Karpas-422 (cell line): ENCODE measurements around the gene MAVS. TPM values are rescaled to one million over a fixed set of nuclear protein-coding genes. Genes with fewer than 3 reads are reported as not detected.
"Not testable (repeated sequence)": the region's sequence is repeated elsewhere in the genome, so short reads cannot be mapped to it uniquely, and the experiment has no call there.

ENCODE experiments used
- DNase-seq: peaks from one replicate; pipeline ENCODE4 v3.0.0-alpha.2; 2015
- H2AFZ ChIP-seq: fragments of 200-600 bp; sonication (generic); 2 replicates; pipeline ENCODE4 v1.6.1; 2014; ENCODE audit warnings: antibody characterized with exemption, low read length, mixed read lengths
- H3K27ac ChIP-seq: fragments of 200-600 bp; sonication (generic); 2 replicates; pipeline ENCODE4 v1.5.1; 2014; ENCODE audit warnings: mild to moderate bottlenecking, low read length, moderate library complexity
- H3K27me3 ChIP-seq: fragments of 200-600 bp; sonication (generic); 2 replicates; pipeline ENCODE4 v1.6.1; 2014; ENCODE audit warnings: low read length, mixed read lengths
- H3K36me3 ChIP-seq: fragments of 200-600 bp; sonication (generic); 2 replicates; pipeline ENCODE4 v1.6.1; 2014; ENCODE audit warnings: low read length, mixed read lengths; ENCODE audit not compliant: insufficient read depth
- H3K4me1 ChIP-seq: fragments of 200-600 bp; sonication (generic); 2 replicates; pipeline ENCODE4 v1.6.1; 2014; ENCODE audit warnings: mild to moderate bottlenecking, low read length, mixed read lengths
- H3K4me2 ChIP-seq: fragments of 200-600 bp; sonication (generic); 2 replicates; pipeline ENCODE4 v1.6.1; 2014; ENCODE audit warnings: low read length, low read depth, mild to moderate bottlenecking; ENCODE audit not compliant: poor library complexity, severe bottlenecking
- H3K4me3 ChIP-seq: fragments of 200-600 bp; sonication (generic); 2 replicates; pipeline ENCODE4 v1.5.1; 2014; ENCODE audit warnings: mild to moderate bottlenecking, antibody characterized with exemption, low read length, mixed read lengths
- H3K79me2 ChIP-seq: fragments of 200-600 bp; sonication (generic); 2 replicates; pipeline ENCODE4 v1.6.1; 2014; ENCODE audit warnings: mild to moderate bottlenecking, low read length, mixed read lengths
- H3K9ac ChIP-seq: fragments of 200-600 bp; sonication (generic); 2 replicates; pipeline ENCODE4 v1.6.0; 2014; ENCODE audit warnings: low read length
- H3K9me2 ChIP-seq: fragments of 200-600 bp; sonication (generic), shearing (Covaris generic); replicated peaks from 2 replicates; pipeline ENCODE4 v1.6.0; 2014; ENCODE audit warnings: mild to moderate bottlenecking, low read length, moderate library complexity; ENCODE audit not compliant: insufficient read depth
- H3K9me3 ChIP-seq: fragments of 300-700, 200-600 bp; sonication (generic); 2 replicates; pipeline ENCODE4 v1.6.1; 2014; ENCODE audit warnings: low read length, mixed read lengths
- H4K20me1 ChIP-seq: fragments of 200-600 bp; sonication (generic); 2 replicates; pipeline ENCODE4 v1.6.1; 2014; ENCODE audit warnings: mild to moderate bottlenecking, antibody characterized with exemption, low read length, low read depth; ENCODE audit not compliant: insufficient read depth
- total RNA-seq: library from RNA; depleted of rRNA; stranded (reverse); fragments of >200 nt; shearing (Covaris generic); gene quantifications from 2 replicates; pipeline ENCODE4 v1.2.3, GENCODE V29; 2014; ENCODE audit warnings: low replicate concordance

MAVS gene
- total RNA-seq, 1 experiment from 2014 or later: 18.4 TPM

DNA sequence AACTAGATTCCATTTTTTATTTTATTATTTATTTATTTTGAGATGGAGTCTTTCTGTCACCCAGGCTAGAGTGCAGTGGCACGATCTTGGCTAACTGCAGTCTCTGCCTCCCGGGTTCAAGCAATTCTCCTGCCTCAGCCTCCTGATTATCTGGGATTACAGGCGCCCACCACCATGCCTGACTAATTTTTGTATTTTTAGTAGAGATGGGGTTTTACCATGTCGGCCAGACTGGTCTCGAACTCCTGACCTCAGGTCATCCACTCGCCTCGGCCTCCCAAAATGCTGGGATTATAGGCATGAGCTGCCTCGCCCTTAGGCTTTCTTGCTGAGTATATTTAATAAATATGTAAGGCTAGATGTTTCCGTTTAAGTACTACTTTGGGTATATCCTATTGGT lies 51.5 kb downstream of the MAVS start:
- not testable (repeated sequence) for H3K36me3 ChIP-seq, H3K9me3 ChIP-seq, H3K27ac ChIP-seq, H3K9me2 ChIP-seq, H3K4me3 ChIP-seq, H2AFZ ChIP-seq, H3K27me3 ChIP-seq, DNase-seq, H3K9ac ChIP-seq, H3K4me2 ChIP-seq
- H3K79me2 ChIP-seq: peaks cover 100% of the 10 kb centered on the region
- H3K4me1 ChIP-seq: peaks cover 55% of the 10 kb centered on the region
- H4K20me1 ChIP-seq: peaks cover 69% of the 10 kb centered on the region

DNA sequence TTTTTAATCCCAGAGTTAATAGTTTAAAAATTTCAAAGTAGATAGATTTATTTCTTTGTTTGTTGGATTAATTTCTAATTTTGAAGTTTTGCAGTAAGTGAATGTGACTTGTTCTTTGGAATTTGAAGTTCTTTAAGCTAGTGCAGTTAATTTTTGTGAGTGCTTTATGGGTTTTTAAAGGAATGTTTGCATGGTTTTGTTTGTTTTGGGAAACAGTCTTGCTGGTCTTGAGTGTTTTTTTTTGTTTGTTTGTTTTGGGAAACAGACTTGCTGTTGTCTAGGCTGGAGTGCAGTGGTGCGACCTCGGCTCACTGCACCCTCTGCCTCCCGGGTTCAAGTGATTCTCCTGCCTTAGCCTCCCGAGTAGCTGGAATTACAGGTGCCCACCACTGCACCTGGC lies 52.0 kb downstream of the MAVS start:
- Histone ChIP-seq H4K20me1 (peaks cover 64% of the 10 kb centered on the region), H3K4me3 (no peak overlapping the region), H2AFZ (no peak overlapping the region), H3K4me1 (peaks cover 50% of the 10 kb centered on the region), H3K9me2 (no peaks in the 10 kb centered on the region), H3K27me3 (no peaks in the 10 kb centered on the region), H3K27ac (no peak overlapping the region), H3K9ac (no peak overlapping the region), H3K36me3 (peaks cover 3% of the 10 kb centered on the region; the same call in 1 of the 2 replicates), H3K9me3 (no peaks in the 10 kb centered on the region), H3K4me2 (no peak overlapping the region), H3K79me2 (peaks cover 100% of the 10 kb centered on the region)
- no peak for DNase-seq

DNA sequence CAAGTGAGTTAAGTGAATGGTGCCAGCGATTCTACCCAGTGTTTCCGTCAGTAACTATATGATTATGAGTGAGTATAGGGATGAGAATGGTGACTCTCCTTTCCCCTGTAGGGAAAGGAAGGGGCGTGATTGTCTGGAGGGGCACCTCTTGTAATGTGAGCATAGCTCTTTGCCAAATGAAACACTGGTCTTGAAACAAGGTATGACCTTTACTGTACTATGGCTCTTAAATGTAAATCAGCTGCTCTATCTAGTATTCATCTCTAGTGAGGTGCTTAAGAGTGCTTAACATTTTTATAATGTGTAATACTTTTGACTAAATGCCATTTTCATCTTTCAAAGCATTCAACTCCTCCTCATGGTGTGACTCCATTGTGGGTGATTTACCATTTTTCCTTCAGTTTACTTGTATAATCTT lies 53.6 kb downstream of the MAVS start:
- no peak for DNase-seq
- Histone ChIP-seq H3K4me3 (no peak overlapping the region), H3K4me2 (no peak overlapping the region)

DNA sequence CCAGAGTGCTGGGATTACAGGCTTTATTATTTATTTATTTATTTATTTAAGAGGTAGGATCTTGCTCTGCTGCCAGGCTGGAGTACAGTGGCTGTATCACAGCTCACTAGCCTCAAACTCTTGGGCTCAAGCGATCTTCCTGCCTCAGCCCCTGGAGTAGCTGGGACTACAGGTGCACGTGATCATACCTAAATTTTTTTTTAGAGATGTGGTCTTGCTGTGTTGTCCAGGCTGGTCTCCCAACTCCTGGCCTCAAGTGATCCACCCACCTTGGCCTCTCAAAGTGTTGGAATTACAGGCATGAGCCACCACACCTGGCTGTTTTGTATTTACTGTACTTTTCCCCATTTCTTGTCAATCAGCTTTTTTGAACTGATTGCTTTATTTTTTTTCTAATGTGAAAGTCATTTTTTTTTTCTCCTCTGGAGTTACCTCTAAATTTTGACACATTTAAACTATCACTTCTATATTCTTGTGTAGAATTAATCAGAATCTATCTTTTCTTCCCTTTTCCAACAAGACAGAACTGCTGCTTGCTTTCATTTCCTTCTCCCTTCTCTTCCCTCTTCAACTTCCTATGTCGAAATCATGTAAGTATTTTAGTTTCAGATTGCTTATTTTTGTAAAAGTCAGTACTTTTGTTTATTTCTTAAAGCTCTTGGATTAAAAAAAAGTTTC lies 54.5 kb downstream of the MAVS start:
- Histone ChIP-seq H3K36me3 (peaks cover 8% of the 10 kb centered on the region; the same call in 1 of the 2 replicates), H3K9me3 (no peaks in the 10 kb centered on the region), H3K79me2 (peaks cover 99% of the 10 kb centered on the region), H3K4me3 (no peak overlapping the region), H3K27ac (no peak overlapping the region), H3K4me2 (no peak overlapping the region), H3K9ac (no peak overlapping the region), H2AFZ (no peak overlapping the region), H3K27me3 (no peaks in the 10 kb centered on the region), H3K9me2 (no peaks in the 10 kb centered on the region), H3K4me1 (peaks cover 35% of the 10 kb centered on the region), H4K20me1 (peaks cover 70% of the 10 kb centered on the region)
- no peak for DNase-seq

More for the DNA sequence above, 53.6 kb downstream of the MAVS start:
- no peaks in the 10 kb centered on the region for H3K9me3 ChIP-seq
- peaks cover 8% of the 10 kb centered on the region; the same call in 1 of the 2 replicates for H3K36me3 ChIP-seq
- H3K9me2 ChIP-seq: no peaks in the 10 kb centered on the region
- H3K9ac ChIP-seq: no peak overlapping the region
- H2AFZ ChIP-seq: no peak overlapping the region
- peaks cover 44% of the 10 kb centered on the region for H3K4me1 ChIP-seq
- no peaks in the 10 kb centered on the region for H3K27me3 ChIP-seq
- peaks cover 73% of the 10 kb centered on the region for H4K20me1 ChIP-seq
- no peak overlapping the region for H3K27ac ChIP-seq
- H3K79me2 ChIP-seq: peaks cover 100% of the 10 kb centered on the region

DNA sequence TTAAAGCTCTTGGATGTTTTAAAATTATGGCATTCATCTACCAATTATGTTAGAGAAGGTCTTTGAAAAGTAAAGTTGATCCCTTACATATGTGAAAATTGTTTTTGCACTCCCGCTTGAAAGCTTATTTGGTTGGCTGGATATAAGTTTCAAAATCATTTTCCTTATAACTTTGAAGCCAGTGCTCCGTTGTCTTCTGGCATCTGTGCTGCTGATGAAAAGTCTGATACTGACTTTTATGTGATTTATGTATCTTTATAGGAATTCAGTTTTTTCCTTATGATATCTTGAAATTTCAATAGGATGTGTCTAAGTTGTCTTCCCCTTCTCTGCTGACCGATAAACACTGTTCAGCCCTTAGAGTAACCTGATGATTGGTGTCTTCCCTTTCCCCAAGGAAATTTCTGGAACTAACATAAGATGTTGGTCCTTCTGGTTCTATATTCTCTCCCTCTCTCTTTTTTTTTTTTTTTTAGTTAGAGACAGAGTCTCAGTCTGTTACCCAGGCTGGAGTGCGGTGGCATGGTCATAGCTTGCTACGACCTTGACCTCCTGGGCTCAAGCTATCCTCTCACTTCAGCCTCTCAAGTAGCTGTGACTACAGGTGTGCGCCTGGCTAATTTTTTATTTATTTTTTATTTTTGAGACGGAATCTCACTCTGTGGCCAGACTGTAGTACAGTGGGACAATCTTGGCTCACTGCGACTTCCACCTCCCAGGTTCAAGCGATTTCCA lies 55.2 kb downstream of the MAVS start:
- no peak overlapping the region for H3K4me3 ChIP-seq
- DNase-seq: no peak
- H3K9me2 ChIP-seq: no peaks in the 10 kb centered on the region
- H3K27ac ChIP-seq: no peak overlapping the region
- H3K4me2 ChIP-seq: no peak overlapping the region
- no peak overlapping the region for H2AFZ ChIP-seq
- peaks cover 8% of the 10 kb centered on the region; the same call in 1 of the 2 replicates for H3K36me3 ChIP-seq
- peaks cover 99% of the 10 kb centered on the region for H3K79me2 ChIP-seq
- no peak overlapping the region for H3K9ac ChIP-seq
- H3K9me3 ChIP-seq: no peaks in the 10 kb centered on the region
- H3K4me1 ChIP-seq: peaks cover 28% of the 10 kb centered on the region
- H4K20me1 ChIP-seq: peaks cover 63% of the 10 kb centered on the region
- no peaks in the 10 kb centered on the region for H3K27me3 ChIP-seq

DNA sequence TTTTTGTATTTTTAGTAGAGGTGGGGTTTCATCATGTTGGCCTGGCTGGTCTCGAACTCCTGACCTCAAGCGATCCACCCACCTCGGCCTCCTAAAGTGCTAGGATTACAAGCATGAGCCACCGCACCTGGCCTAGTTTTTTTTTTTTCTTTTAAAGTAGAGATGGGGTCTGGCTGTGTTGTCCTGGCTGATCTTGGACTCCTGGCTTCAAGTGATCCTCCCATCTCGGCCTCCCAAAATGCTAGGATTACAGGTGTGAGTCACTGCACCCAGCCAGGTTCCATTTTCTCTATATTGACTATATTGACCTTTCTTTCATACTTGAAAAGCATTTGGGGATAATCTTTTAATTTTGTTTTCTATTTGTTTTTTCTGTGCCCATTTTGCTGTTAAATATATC lies 55.8 kb downstream of the MAVS start:
- Histone ChIP-seq H3K27ac (no peak overlapping the region), H3K9me3 (no peaks in the 10 kb centered on the region), H3K4me3 (no peak overlapping the region), H4K20me1 (peaks cover 62% of the 10 kb centered on the region), H2AFZ (no peak overlapping the region), H3K36me3 (peaks cover 11% of the 10 kb centered on the region; the same call in 1 of the 2 replicates), H3K79me2 (peaks cover 99% of the 10 kb centered on the region), H3K4me1 (peaks cover 22% of the 10 kb centered on the region), H3K27me3 (no peaks in the 10 kb centered on the region), H3K9ac (no peak overlapping the region), H3K9me2 (no peaks in the 10 kb centered on the region), H3K4me2 (no peak overlapping the region)
- DNase-seq: no peak

DNA sequence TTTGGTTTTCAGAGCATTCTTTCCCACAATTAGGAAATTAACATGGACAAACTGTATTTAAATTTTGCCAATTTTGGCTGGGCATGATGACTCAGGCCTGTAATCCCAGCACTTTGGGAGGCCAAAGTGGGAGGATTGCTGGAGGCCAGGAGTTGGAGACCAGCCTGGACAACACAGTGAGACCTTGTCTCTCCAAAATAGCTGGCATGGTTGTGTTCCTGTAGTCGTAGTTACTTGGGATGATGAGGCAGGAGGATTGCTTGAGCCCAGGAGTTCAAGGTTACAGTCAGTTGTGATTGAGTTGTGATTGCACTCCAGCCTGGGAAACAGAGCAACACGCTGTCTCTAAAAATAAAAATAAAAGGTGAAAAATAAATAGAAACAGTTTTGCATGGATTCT lies 57.6 kb downstream of the MAVS start:
- peaks cover 11% of the 10 kb centered on the region for H3K4me1 ChIP-seq
- no peak overlapping the region for H3K4me2 ChIP-seq
- no peak overlapping the region for H3K4me3 ChIP-seq
- H3K9me3 ChIP-seq: no peaks in the 10 kb centered on the region
- H3K79me2 ChIP-seq: peaks cover 99% of the 10 kb centered on the region
- no peak overlapping the region for H3K9ac ChIP-seq
- no peak overlapping the region for H3K27ac ChIP-seq
- H3K27me3 ChIP-seq: no peaks in the 10 kb centered on the region
- no peak overlapping the region for H2AFZ ChIP-seq
- DNase-seq: no peak
- peaks cover 54% of the 10 kb centered on the region for H4K20me1 ChIP-seq
- H3K36me3 ChIP-seq: peaks cover 19% of the 10 kb centered on the region; the same call in 1 of the 2 replicates
- H3K9me2 ChIP-seq: no peaks in the 10 kb centered on the region

DNA sequence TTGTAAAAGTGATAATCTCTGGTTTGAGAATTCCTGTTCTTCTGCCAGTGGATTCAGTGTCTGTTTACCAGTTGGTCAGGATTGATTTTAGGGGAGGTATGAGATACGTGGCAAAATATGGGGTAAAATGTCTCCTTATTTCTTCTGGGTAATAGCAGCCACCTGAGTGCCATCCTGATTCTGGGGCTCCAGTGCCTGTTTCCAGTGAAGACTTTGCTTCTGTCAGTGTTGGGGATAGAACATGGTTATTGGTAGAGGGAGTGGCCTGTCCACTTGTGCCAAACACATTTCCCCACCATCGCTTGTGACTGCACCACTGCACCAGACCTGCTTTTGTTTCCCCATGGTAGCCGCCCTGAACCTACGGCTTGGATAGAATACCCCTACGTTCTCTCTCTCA lies 58.2 kb downstream of the MAVS start:
- no peak overlapping the region for H3K4me2 ChIP-seq
- DNase-seq: no peak
- no peaks in the 10 kb centered on the region for H3K9me2 ChIP-seq
- H3K4me1 ChIP-seq: peaks cover 9% of the 10 kb centered on the region
- H4K20me1 ChIP-seq: peaks cover 49% of the 10 kb centered on the region
- no peaks in the 10 kb centered on the region for H3K27me3 ChIP-seq
- peaks cover 99% of the 10 kb centered on the region for H3K79me2 ChIP-seq
- H2AFZ ChIP-seq: no peak overlapping the region
- H3K4me3 ChIP-seq: no peak overlapping the region
- H3K9me3 ChIP-seq: no peaks in the 10 kb centered on the region
- peaks cover 19% of the 10 kb centered on the region; the same call in 1 of the 2 replicates for H3K36me3 ChIP-seq
- no peak overlapping the region for H3K27ac ChIP-seq
- no peak overlapping the region for H3K9ac ChIP-seq
